Hematopoietic multipotent progenitor cell treated with erythropoietin and hydrocortisone succinate and interleukin-3 and kit ligand, for 6 days (in vitro differentiated cells): ENCODE results near the gene CCT5.
A peak's percentile ranks its signal among the peaks of the same experiment; 100 is the strongest.

ENCODE experiments used
- DNase-seq: peaks from one replicate; pipeline ENCODE4 v3.0.0-alpha.2; 2015

CCT5 gene

GRCh38 chr5:10249948-10250805, at the start of gene CCT5:
Gene CCT5, plus strand, starts transcription at chr5:10250280. Its CDS starts 61 bp downstream, at chr5:10250341.
- DNase-seq, result peak; percentile 99

- peak; percentile 21 for DNase-seq
Observed at GRCh38 chr5:10201223-10201868, 48.7 kb upstream of the CCT5 start.

- DNase-seq, result no peak
Observed at GRCh38 chr5:10202089-10202910, 47.8 kb upstream of the CCT5 start.

GRCh38 chr5:10209004-10209403, 41.1 kb upstream of the CCT5 start:
- DNase-seq, result no peak

GRCh38 chr5:10213316-10213715, 36.8 kb upstream of the CCT5 start:
- no peak for DNase-seq

- no peak for DNase-seq
Observed at GRCh38 chr5:10214041-10214440, 36.0 kb upstream of the CCT5 start.

- DNase-seq, result no peak
Observed at GRCh38 chr5:10215366-10215765, 34.7 kb upstream of the CCT5 start.

GRCh38 chr5:10216107-10216506, 34.0 kb upstream of the CCT5 start:
- no peak for DNase-seq

- DNase-seq, result no peak
Observed at GRCh38 chr5:10218658-10219057, 31.4 kb upstream of the CCT5 start.

- no peak for DNase-seq
Observed at GRCh38 chr5:10219068-10219467, 31.0 kb upstream of the CCT5 start.

GRCh38 chr5:10220248-10220647, 29.8 kb upstream of the CCT5 start:
- DNase-seq, result no peak

GRCh38 chr5:10222326-10222725, 27.8 kb upstream of the CCT5 start:
- no peak for DNase-seq

GRCh38 chr5:10227379-10227778, 22.7 kb upstream of the CCT5 start:
- no peak for DNase-seq

- no peak for DNase-seq
Observed at GRCh38 chr5:10228288-10228687, 21.8 kb upstream of the CCT5 start.

GRCh38 chr5:10229306-10230048, 20.6 kb upstream of the CCT5 start:
- peak; percentile 15 for DNase-seq

GRCh38 chr5:10232386-10232785, 17.7 kb upstream of the CCT5 start:
- no peak for DNase-seq

- DNase-seq, result no peak
Observed at GRCh38 chr5:10233011-10233410, 17.1 kb upstream of the CCT5 start.

GRCh38 chr5:10233505-10233904, 16.6 kb upstream of the CCT5 start:
- DNase-seq, result no peak

GRCh38 chr5:10235350-10235749, 14.7 kb upstream of the CCT5 start:
- DNase-seq, result no peak

- DNase-seq, result no peak
Observed at GRCh38 chr5:10243660-10244240, 6.3 kb upstream of the CCT5 start.

GRCh38 chr5:10244342-10244944, 5.6 kb upstream of the CCT5 start:
- no peak for DNase-seq

- no peak for DNase-seq
Observed at GRCh38 chr5:10246761-10247160, 3.3 kb upstream of the CCT5 start.
